ENCODE results near the gene CRISPLD2.

- no peak for TF ChIP-seq EP300 (IDR thresholded peaks at IDR 0.05)
- TF ChIP-seq CTCF (IDR thresholded peaks at IDR 0.05) = no peak
- TF ChIP-seq POLR2A (IDR thresholded peaks at IDR 0.05) = no peak
- TF ChIP-seq POLR2AphosphoS5 (IDR thresholded peaks at IDR 0.05) = no peak
These were observed 13.3 kb downstream of the CRISPLD2 start for GRCh38 chr16:84833144-84833500.

Measured in suprapubic skin (tissue), 4 donors.